ENCODE measurements around the gene MAPKBP1. TPM values are rescaled to one million over a fixed set of nuclear protein-coding genes. Genes with fewer than 3 reads are reported as not detected.

Gene MAPKBP1
- total and polyA plus RNA-seq, 9 donors, result 10.6 to 46.9 (median 38.9) TPM

DNA sequence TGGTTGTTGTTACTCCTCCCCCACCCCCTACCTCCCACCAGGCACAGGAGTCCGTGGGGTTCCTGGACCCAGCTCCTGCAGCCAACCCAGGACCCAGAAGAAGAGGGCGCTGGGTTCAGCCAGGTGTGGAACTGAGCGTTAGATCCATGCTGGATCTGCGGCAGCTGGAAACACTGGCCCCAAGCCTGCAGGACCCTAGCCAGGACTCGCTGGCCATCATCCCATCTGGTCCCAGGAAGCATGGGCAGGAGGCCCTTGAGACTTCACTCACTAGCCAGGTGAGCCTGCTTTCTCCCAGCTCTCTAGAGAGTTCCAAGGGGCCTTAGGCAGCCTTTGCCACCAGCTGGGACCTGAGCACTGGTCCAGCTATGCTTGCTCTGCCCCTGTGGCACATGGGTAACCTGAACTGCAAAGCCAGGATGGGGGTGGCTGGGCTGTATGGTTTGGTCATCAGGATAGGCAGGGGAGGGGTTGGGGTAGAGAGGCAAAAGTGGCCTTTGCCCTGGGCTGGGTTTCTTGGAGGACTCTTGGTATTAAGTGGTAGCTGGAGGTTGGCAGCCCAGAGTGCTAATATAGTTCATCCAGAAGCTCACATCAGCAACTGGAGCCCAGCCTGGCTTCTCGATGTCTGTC, 46.6 kb downstream of the MAPKBP1 start:
- TF ChIP-seq POLR2A (IDR thresholded peaks at IDR 0.05) (no peak), EP300 (IDR thresholded peaks at IDR 0.05) (no peak)
- TF ChIP-seq, protein P1, sequence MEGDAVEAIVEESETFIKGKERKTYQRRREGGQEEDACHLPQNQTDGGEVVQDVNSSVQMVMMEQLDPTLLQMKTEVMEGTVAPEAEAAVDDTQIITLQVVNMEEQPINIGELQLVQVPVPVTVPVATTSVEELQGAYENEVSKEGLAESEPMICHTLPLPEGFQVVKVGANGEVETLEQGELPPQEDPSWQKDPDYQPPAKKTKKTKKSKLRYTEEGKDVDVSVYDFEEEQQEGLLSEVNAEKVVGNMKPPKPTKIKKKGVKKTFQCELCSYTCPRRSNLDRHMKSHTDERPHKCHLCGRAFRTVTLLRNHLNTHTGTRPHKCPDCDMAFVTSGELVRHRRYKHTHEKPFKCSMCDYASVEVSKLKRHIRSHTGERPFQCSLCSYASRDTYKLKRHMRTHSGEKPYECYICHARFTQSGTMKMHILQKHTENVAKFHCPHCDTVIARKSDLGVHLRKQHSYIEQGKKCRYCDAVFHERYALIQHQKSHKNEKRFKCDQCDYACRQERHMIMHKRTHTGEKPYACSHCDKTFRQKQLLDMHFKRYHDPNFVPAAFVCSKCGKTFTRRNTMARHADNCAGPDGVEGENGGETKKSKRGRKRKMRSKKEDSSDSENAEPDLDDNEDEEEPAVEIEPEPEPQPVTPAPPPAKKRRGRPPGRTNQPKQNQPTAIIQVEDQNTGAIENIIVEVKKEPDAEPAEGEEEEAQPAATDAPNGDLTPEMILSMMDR (IDR thresholded peaks at IDR 0.05), result no peak
- intact Hi-C loops (cut with DNase I), result no loop called here
- DNase-seq, result no peak
- Histone ChIP-seq H3K27ac (no peak overlapping the region), H3K27me3 (no peaks in the 10 kb centered on the region), H3K9me3 (no peaks in the 10 kb centered on the region), H3K4me3 (no peak overlapping the region), H3K36me3 (no peaks in the 10 kb centered on the region), H3K4me1 (ENCODE audit: insufficient read depth) (no peaks in the 10 kb centered on the region)
- 69 to 72% (median 71%) methylated on average over 6 of the region's 6 CpGs for WGBS, 3 donors

DNA sequence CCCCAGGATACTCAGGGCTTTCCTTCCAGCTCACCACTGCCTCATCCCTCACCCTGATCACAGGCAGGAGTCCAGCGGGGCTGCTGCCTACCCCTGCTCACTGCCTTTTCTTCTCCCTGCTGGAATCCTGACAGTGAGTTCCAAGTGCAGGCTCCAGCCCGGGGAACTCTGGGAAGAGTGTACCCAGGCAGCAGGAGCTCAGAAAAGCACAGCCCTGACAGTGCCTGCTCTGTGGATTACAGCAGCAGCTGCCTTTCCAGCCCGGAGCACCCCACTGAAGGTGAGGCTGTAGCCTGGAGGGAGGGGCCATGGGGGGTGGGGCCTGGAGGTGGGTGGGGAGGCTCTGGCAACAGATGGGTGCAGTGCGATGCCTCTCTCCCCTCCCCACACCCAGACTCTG, 47.5 kb downstream of the MAPKBP1 start:
- Histone ChIP-seq H3K27ac (no peak overlapping the region), H3K4me3 (no peak overlapping the region), H3K9me3 (no peaks in the 10 kb centered on the region), H3K36me3 (no peaks in the 10 kb centered on the region), H3K4me1 (ENCODE audit: insufficient read depth) (no peaks in the 10 kb centered on the region), H3K27me3 (no peaks in the 10 kb centered on the region)
- WGBS, 3 donors, result 72 to 77% (median 73%) methylated on average over 4 of the region's 4 CpGs
- DNase-seq, result no peak
- TF ChIP-seq, protein P1 (IDR thresholded peaks at IDR 0.05), result no peak
- TF ChIP-seq POLR2A (IDR thresholded peaks at IDR 0.05), result no peak
- no peak for TF ChIP-seq EP300 (IDR thresholded peaks at IDR 0.05)
- intact Hi-C loops (cut with DNase I), result no loop called here

DNA sequence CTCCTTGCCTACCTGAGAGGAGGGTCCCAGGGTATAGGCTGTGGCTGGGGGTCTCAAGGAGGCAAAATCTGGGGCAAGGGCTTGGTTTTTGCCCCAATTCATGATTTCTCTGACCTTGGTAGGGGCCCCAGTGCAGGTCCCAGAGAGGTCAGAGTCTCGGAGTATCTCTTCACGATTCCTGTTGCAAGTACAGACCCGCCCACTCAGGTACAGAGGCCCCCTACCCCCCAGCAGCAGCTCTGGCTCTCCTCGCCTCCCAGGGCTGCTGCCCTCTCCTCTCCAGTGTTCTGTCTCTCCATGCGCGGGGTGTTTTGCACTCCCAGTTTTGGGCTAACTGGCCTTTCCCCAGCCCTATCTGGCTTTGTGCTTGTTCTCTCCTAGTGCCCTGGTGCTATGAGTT, 48.2 kb downstream of the MAPKBP1 start:
- Histone ChIP-seq H3K4me1 (ENCODE audit: insufficient read depth) (no peaks in the 10 kb centered on the region), H3K27me3 (no peaks in the 10 kb centered on the region), H3K36me3 (no peaks in the 10 kb centered on the region), H3K4me3 (no peak overlapping the region), H3K9me3 (no peaks in the 10 kb centered on the region), H3K27ac (no peak overlapping the region)
- peak in 1 of 5 donors; percentile 10 for DNase-seq
- WGBS, 3 donors, result 82 to 88% (median 85%) methylated on average over 6 of the region's 6 CpGs
- TF ChIP-seq EP300 (IDR thresholded peaks at IDR 0.05) (no peak), POLR2A (IDR thresholded peaks at IDR 0.05) (no peak)
- TF ChIP-seq, protein P1 (IDR thresholded peaks at IDR 0.05), result no peak
- intact Hi-C loops (cut with DNase I), result no loop called here

DNA sequence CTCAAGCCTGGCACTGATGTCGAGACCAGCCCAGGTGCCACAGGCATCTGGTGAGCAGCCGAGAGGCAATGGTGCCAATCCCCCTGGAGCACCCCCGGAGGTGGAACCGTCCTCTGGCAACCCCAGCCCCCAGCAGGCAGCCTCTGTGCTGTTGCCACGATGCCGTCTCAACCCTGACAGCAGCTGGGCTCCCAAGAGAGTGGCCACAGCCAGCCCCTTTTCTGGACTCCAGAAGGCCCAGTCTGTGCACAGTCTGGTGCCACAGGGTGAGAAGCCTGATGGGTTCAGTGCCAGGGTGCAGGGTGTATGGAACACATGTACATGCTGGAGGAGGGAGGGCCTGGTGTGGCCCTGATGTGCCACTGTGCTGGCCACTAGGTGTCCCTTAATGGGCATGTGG, 48.7 kb downstream of the MAPKBP1 start:
- Histone ChIP-seq H3K36me3 (no peaks in the 10 kb centered on the region), H3K4me3 (no peak overlapping the region), H3K27ac (no peak overlapping the region), H3K9me3 (no peaks in the 10 kb centered on the region), H3K27me3 (no peaks in the 10 kb centered on the region), H3K4me1 (ENCODE audit: insufficient read depth) (no peaks in the 10 kb centered on the region)
- 84 to 96% (median 84%) methylated on average over 4 to 6 of the region's 6 CpGs for whole genome bisulfite sequencing, 3 donors
- DNase-seq, result peak in 1 of 5 donors; percentile 18
- intact Hi-C loops (cut with DNase I), result no loop called here
- no peak for TF ChIP-seq EP300 (IDR thresholded peaks at IDR 0.05)
- TF ChIP-seq, protein P1 (IDR thresholded peaks at IDR 0.05), result no peak
- TF ChIP-seq POLR2A (IDR thresholded peaks at IDR 0.05), result no peak
